ENCODE measurements around the gene COX6A2.
A peak's percentile ranks its signal among the peaks of the same experiment; 100 is the strongest.

Gene COX6A2

GRCh38 chr16:31429796-31430195 is 1.6 kb upstream of the COX6A2 start:
- Histone ChIP-seq H3K27me3 (ENCODE audit: control insufficient read depth in 3 of 3, insufficient read depth in 3 of 3, low read depth in 1 of 3, low read length in 3 of 3) (peaks cover 0 to 22% (median 12%) of the 10 kb centered on the region in 3 experiments), H2BK120ac (ENCODE audit: low read depth, low read length) (no peak overlapping the region), H2AFZ (ENCODE audit: low read length) (no peak overlapping the region), H3K9me3 (replicated peaks in 1 of 2; ENCODE audit: control insufficient read depth in 2 of 2, insufficient read depth in 1 of 2, low read depth in 1 of 2, low read length in 2 of 2) (peaks cover 3 to 6% of the 10 kb centered on the region in 2 donors), H2BK12ac (ENCODE audit: low read length) (no peak overlapping the region), H3K9ac (ENCODE audit: low read depth, low read length, poor library complexity) (no peak overlapping the region), H3K4me3 (ENCODE audit: low read length in 2 of 2) (no peak overlapping the region), H3K27ac (replicated peaks; ENCODE audit: low read length) (no peak overlapping the region), H2BK5ac (ENCODE audit: low read length) (no peak overlapping the region), H2AK5ac (ENCODE audit: low read depth, low read length) (no peak overlapping the region), H3K36me3 (replicated peaks in 1 of 2; ENCODE audit: control insufficient read depth in 2 of 2, insufficient read depth in 2 of 2, low read length in 2 of 2) (no peaks in the 10 kb centered on the region), H3K4ac (ENCODE audit: low read length) (no peak overlapping the region), H3K79me1 (ENCODE audit: low read depth, low read length) (no peaks in the 10 kb centered on the region), H4K91ac (ENCODE audit: low read depth, low read length, poor library complexity) (no peak overlapping the region), H2BK15ac (ENCODE audit: low read length) (no peak overlapping the region), H3K14ac (ENCODE audit: low read length) (no peak overlapping the region), H3K4me2 (ENCODE audit: insufficient read depth, low read length, poor library complexity, severe bottlenecking) (no peak overlapping the region), H3K18ac (ENCODE audit: low read length) (no peak overlapping the region), H4K8ac (ENCODE audit: low read depth, low read length) (no peak overlapping the region), H3K4me1 (ENCODE audit: control insufficient read depth in 2 of 2, insufficient read depth in 1 of 2, low read depth in 1 of 2, low read length in 2 of 2) (peaks cover 0 to 2% of the 10 kb centered on the region in 2 donors), H3K23ac (ENCODE audit: low read depth, low read length, poor library complexity) (no peak overlapping the region)
- no CpG with 5 or more reads among the region's 3 CpGs for WGBS, 2 donors (ENCODE audit: extremely low coverage in 2 of 2, insufficient read length in 2 of 2, insufficient replicate concordance in 1 of 2)
- DNase-seq (ENCODE audit: low spot score), result no peak

DNA sequence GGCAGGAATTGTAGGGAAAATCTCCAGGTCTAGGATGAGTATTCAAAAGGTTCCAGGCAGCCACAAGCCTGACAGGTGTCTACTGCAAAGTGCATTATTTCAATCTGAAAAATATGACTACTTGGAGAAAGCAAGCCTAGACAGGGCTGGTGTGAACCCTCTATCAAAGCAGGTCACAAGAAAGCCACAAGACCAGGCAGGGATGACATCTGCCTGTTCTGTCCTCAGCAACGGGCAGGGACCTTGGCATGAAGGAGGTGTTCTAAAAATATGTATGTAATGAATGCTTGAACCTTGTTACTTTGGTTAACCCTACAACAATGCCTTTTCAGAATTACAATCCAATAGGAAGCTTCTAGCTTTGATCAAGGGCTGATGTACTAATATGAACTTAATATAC is 1.2 kb upstream of the COX6A2 start:
- Histone ChIP-seq H3K14ac (ENCODE audit: low read length) (no peak overlapping the region), H4K91ac (ENCODE audit: low read depth, low read length, poor library complexity) (no peak overlapping the region), H2BK5ac (ENCODE audit: low read length) (no peak overlapping the region), H2BK120ac (ENCODE audit: low read depth, low read length) (no peak overlapping the region), H3K79me1 (ENCODE audit: low read depth, low read length) (no peaks in the 10 kb centered on the region), H2AK5ac (ENCODE audit: low read depth, low read length) (no peak overlapping the region), H2AFZ (ENCODE audit: low read length) (no peak overlapping the region), H3K9me3 (replicated peaks in 1 of 2; ENCODE audit: control insufficient read depth in 2 of 2, insufficient read depth in 1 of 2, low read depth in 1 of 2, low read length in 2 of 2) (peaks cover 3 to 6% of the 10 kb centered on the region in 2 donors), H3K27me3 (ENCODE audit: control insufficient read depth in 3 of 3, insufficient read depth in 3 of 3, low read depth in 1 of 3, low read length in 3 of 3) (peaks cover 0 to 22% (median 12%) of the 10 kb centered on the region in 3 experiments), H4K8ac (ENCODE audit: low read depth, low read length) (no peak overlapping the region), H3K27ac (replicated peaks; ENCODE audit: low read length) (no peak overlapping the region), H3K4me3 (ENCODE audit: low read length in 2 of 2) (no peak overlapping the region), H3K23ac (ENCODE audit: low read depth, low read length, poor library complexity) (no peak overlapping the region), H3K4ac (ENCODE audit: low read length) (no peak overlapping the region), H3K9ac (ENCODE audit: low read depth, low read length, poor library complexity) (no peak overlapping the region), H3K18ac (ENCODE audit: low read length) (no peak overlapping the region), H2BK12ac (ENCODE audit: low read length) (no peak overlapping the region), H3K4me2 (ENCODE audit: insufficient read depth, low read length, poor library complexity, severe bottlenecking) (no peak overlapping the region), H2BK15ac (ENCODE audit: low read length) (no peak overlapping the region), H3K36me3 (replicated peaks in 1 of 2; ENCODE audit: control insufficient read depth in 2 of 2, insufficient read depth in 2 of 2, low read length in 2 of 2) (no peaks in the 10 kb centered on the region), H3K4me1 (ENCODE audit: control insufficient read depth in 2 of 2, insufficient read depth in 1 of 2, low read depth in 1 of 2, low read length in 2 of 2) (peaks cover 0 to 2% of the 10 kb centered on the region in 2 donors)
- no peak for DNase-seq (ENCODE audit: low spot score)
- no CpG with 5 or more reads among the region's 1 CpG for WGBS, 2 donors (ENCODE audit: extremely low coverage in 2 of 2, insufficient read length in 2 of 2, insufficient replicate concordance in 1 of 2)

DNA sequence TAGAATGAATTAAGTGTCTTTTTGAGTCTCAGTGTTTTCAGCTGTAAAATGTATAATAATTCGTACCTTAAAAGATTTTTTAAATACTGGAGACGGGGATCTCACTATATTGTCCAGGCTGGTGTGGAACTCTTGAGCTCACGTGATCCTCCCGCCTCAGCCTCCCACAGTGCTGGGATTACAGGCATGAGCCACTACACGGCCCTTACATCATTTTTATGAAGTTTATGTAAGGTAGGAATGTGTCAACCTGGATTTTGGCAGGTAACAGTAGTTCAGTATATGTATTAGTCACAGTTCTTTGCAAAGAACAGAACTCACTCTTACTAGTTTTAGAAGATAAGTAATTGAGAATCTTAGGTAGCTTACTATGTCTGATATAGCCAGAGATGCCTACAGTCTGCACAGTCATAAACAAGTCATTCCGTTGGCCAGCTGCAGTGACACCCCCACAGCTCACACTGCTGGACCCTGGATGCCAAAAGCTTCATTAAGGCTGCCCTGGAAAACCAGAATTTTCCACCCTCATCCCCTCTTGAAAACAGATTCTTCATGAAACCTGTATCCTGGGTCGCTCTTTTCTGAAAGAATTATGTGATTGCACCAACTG is 583 bp upstream of the COX6A2 start:
- no peak for DNase-seq (ENCODE audit: low spot score)
- Histone ChIP-seq H3K18ac (ENCODE audit: low read length) (no peak overlapping the region), H3K4me3 (ENCODE audit: low read length in 2 of 2) (no peak overlapping the region), H3K9me3 (replicated peaks in 1 of 2; ENCODE audit: control insufficient read depth in 2 of 2, insufficient read depth in 1 of 2, low read depth in 1 of 2, low read length in 2 of 2) (peaks cover 3 to 6% of the 10 kb centered on the region in 2 donors), H2AK5ac (ENCODE audit: low read depth, low read length) (no peak overlapping the region), H4K91ac (ENCODE audit: low read depth, low read length, poor library complexity) (no peak overlapping the region), H3K36me3 (replicated peaks in 1 of 2; ENCODE audit: control insufficient read depth in 2 of 2, insufficient read depth in 2 of 2, low read length in 2 of 2) (no peaks in the 10 kb centered on the region), H3K27ac (replicated peaks; ENCODE audit: low read length) (no peak overlapping the region), H2BK12ac (ENCODE audit: low read length) (no peak overlapping the region), H3K23ac (ENCODE audit: low read depth, low read length, poor library complexity) (no peak overlapping the region), H2BK15ac (ENCODE audit: low read length) (no peak overlapping the region), H3K79me1 (ENCODE audit: low read depth, low read length) (no peaks in the 10 kb centered on the region), H3K4ac (ENCODE audit: low read length) (no peak overlapping the region), H4K8ac (ENCODE audit: low read depth, low read length) (no peak overlapping the region), H3K14ac (ENCODE audit: low read length) (no peak overlapping the region), H2BK120ac (ENCODE audit: low read depth, low read length) (no peak overlapping the region), H2AFZ (ENCODE audit: low read length) (no peak overlapping the region), H3K9ac (ENCODE audit: low read depth, low read length, poor library complexity) (no peak overlapping the region), H3K4me1 (ENCODE audit: control insufficient read depth in 2 of 2, insufficient read depth in 1 of 2, low read depth in 1 of 2, low read length in 2 of 2) (peaks cover 0 to 2% of the 10 kb centered on the region in 2 donors), H2BK5ac (ENCODE audit: low read length) (no peak overlapping the region), H3K27me3 (ENCODE audit: control insufficient read depth in 3 of 3, insufficient read depth in 3 of 3, low read depth in 1 of 3, low read length in 3 of 3) (peaks cover 0 to 22% (median 12%) of the 10 kb centered on the region in 3 experiments), H3K4me2 (ENCODE audit: insufficient read depth, low read length, poor library complexity, severe bottlenecking) (no peak overlapping the region)
- no CpG with 5 or more reads among the region's 7 CpGs for WGBS, 2 donors (ENCODE audit: extremely low coverage in 2 of 2, insufficient read length in 2 of 2, insufficient replicate concordance in 1 of 2)

DNA sequence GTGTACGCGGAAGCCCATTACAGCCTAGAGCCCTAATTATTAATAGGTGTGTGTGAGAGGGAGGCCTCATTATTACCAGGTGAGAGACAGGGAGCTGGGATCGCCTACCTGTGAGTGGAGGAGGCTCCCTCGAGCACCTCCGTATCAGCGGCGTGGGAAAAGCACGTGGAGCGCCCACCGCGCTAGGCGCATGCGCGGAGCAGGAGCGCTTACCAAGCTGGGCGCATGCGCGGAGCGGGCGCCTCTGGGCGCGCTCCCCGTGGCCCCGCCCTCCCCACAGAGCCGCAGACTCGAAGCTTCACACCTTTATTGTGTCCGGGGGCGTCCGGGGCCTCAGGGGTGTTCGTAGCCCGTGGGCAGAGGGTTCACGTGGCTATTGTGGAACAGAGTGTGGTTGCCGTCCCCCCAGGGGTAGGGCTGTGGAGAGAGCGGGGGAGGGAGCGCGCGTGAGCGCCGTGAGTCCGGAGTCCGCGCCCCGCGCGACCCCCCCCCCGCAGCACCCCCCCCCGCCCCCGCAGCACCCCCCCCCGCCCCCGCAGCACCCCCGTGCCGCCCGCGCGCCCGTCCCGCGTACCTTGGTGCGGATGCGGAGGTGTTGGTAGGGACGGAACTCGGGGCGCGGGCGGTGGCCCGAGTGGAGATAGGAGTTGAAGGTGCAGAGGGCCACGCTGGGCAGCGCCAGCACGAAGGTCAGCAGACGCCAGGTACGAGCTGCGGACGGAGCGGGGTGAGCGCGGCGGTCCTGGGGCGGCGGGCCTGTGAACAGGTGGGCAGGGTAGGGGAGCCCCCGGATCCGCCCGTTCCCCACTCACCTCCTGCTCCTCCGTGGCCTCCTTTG is 500 bp downstream of the COX6A2 start:
- Histone ChIP-seq H3K4me3 (ENCODE audit: low read length in 2 of 2) (no peak overlapping the region), H3K27me3 (ENCODE audit: control insufficient read depth in 3 of 3, insufficient read depth in 3 of 3, low read depth in 1 of 3, low read length in 3 of 3) (peaks cover 0 to 25% (median 12%) of the 10 kb centered on the region in 3 experiments), H3K9me3 (replicated peaks in 1 of 2; ENCODE audit: control insufficient read depth in 2 of 2, insufficient read depth in 1 of 2, low read depth in 1 of 2, low read length in 2 of 2) (peaks cover 3 to 6% of the 10 kb centered on the region in 2 donors), H2BK12ac (ENCODE audit: low read length) (no peak overlapping the region), H3K36me3 (replicated peaks in 1 of 2; ENCODE audit: control insufficient read depth in 2 of 2, insufficient read depth in 2 of 2, low read length in 2 of 2) (no peaks in the 10 kb centered on the region), H3K79me1 (ENCODE audit: low read depth, low read length) (no peaks in the 10 kb centered on the region), H2AK5ac (ENCODE audit: low read depth, low read length) (no peak overlapping the region), H4K8ac (ENCODE audit: low read depth, low read length) (no peak overlapping the region), H4K91ac (ENCODE audit: low read depth, low read length, poor library complexity) (no peak overlapping the region), H2BK5ac (ENCODE audit: low read length) (no peak overlapping the region), H3K4me1 (ENCODE audit: control insufficient read depth in 2 of 2, insufficient read depth in 1 of 2, low read depth in 1 of 2, low read length in 2 of 2) (peaks cover 0 to 2% of the 10 kb centered on the region in 2 donors), H2BK15ac (ENCODE audit: low read length) (peak overlapping the region; percentile 92), H3K4ac (ENCODE audit: low read length) (no peak overlapping the region), H3K27ac (replicated peaks; ENCODE audit: low read length) (no peak overlapping the region), H2BK120ac (ENCODE audit: low read depth, low read length) (no peak overlapping the region), H2AFZ (ENCODE audit: low read length) (peak overlapping the region; percentile 75), H3K23ac (ENCODE audit: low read depth, low read length, poor library complexity) (peak overlapping the region; percentile 78), H3K14ac (ENCODE audit: low read length) (peak overlapping the region; percentile 47), H3K9ac (ENCODE audit: low read depth, low read length, poor library complexity) (peak overlapping the region; percentile 44), H3K4me2 (ENCODE audit: insufficient read depth, low read length, poor library complexity, severe bottlenecking) (peak overlapping the region; percentile 33), H3K18ac (ENCODE audit: low read length) (peak overlapping the region; percentile 87)
- WGBS, 2 donors (ENCODE audit: extremely low coverage in 2 of 2, insufficient read length in 2 of 2, insufficient replicate concordance in 1 of 2), result no CpG with 5 or more reads among the region's 83 CpGs
- DNase-seq (ENCODE audit: low spot score), result no peak
